ENCODE data around the gene RNMT. TPM values are rescaled to one million over a fixed set of nuclear protein-coding genes. Genes with fewer than 3 reads are reported as not detected.
A peak's percentile ranks its signal among the peaks of the same experiment; 100 is the strongest.

RNMT gene
- total RNA-seq, 2 experiments from 2014 or later = 17.3 to 35.6 TPM

GRCh38 chr18:13720123-13720522 is 6.3 kb upstream of the RNMT start:
- peaks cover 13% of the 10 kb centered on the region for H4K20me1 ChIP-seq (ENCODE audit: insufficient read depth, low read length)
- no peaks in the 10 kb centered on the region for H3K9me2 ChIP-seq (ENCODE audit: insufficient read depth, low read length)
- H3K36me3 ChIP-seq (ENCODE audit: insufficient read depth, low read length) = peaks cover 64% of the 10 kb centered on the region
- no peak for DNase-seq (ENCODE audit: low spot score)
- no peak overlapping the region for H3K4me2 ChIP-seq (ENCODE audit: low read length)
- CTCF ChIA-PET (ENCODE audit: unreplicated experiment) = no interaction called here
- no peak overlapping the region for H3K27ac ChIP-seq (ENCODE audit: low read depth, low read length, poor library complexity, severe bottlenecking)
- H3K79me2 ChIP-seq (ENCODE audit: insufficient read depth, low read depth, low read length) = peaks cover 99% of the 10 kb centered on the region
- TF ChIP-seq CTCF (conservative IDR thresholded peaks at IDR 0.05; ENCODE audit: low read length) (no peak), EZH2phosphoT487 (IDR thresholded peaks at IDR 0.05; ENCODE audit: borderline replicate concordance, low read depth, low read length) (no peak)
- peaks cover 14% of the 10 kb centered on the region for H3K4me1 ChIP-seq (ENCODE audit: insufficient read depth, low read length, poor library complexity, severe bottlenecking)
- H3K9me3 ChIP-seq (ENCODE audit: low read length) = peaks cover 14% of the 10 kb centered on the region; the same call in 1 of the 2 replicates
- no peak overlapping the region for H3K4me3 ChIP-seq (ENCODE audit: low read depth, low read length, poor library complexity, severe bottlenecking)
- no TSS peak for BruUV-seq (replicated peaks)
- intact Hi-C loops (cut with micrococcal nuclease; ENCODE audit: unreplicated experiment) = loop anchor here (5.0 kb wide), 1 partner anchor 103 kb away; no protein-coding TSS in a partner anchor
- H2AFZ ChIP-seq (ENCODE audit: low read length) = no peak overlapping the region
- POLR2A ChIA-PET = no interaction called here

GRCh38 chr18:13720847-13721246 is 5.6 kb upstream of the RNMT start:
- Histone ChIP-seq H3K79me2 (ENCODE audit: insufficient read depth, low read depth, low read length) (peaks cover 99% of the 10 kb centered on the region), H3K9me3 (ENCODE audit: low read length) (peaks cover 14% of the 10 kb centered on the region; the same call in 1 of the 2 replicates), H3K27ac (ENCODE audit: low read depth, low read length, poor library complexity, severe bottlenecking) (no peak overlapping the region), H3K36me3 (ENCODE audit: insufficient read depth, low read length) (peaks cover 64% of the 10 kb centered on the region), H3K9me2 (ENCODE audit: insufficient read depth, low read length) (no peaks in the 10 kb centered on the region), H4K20me1 (ENCODE audit: insufficient read depth, low read length) (peaks cover 18% of the 10 kb centered on the region), H2AFZ (ENCODE audit: low read length) (no peak overlapping the region), H3K4me3 (ENCODE audit: low read depth, low read length, poor library complexity, severe bottlenecking) (no peak overlapping the region), H3K4me2 (ENCODE audit: low read length) (no peak overlapping the region), H3K4me1 (ENCODE audit: insufficient read depth, low read length, poor library complexity, severe bottlenecking) (peaks cover 16% of the 10 kb centered on the region)
- no peak for DNase-seq (ENCODE audit: low spot score)
- intact Hi-C loops (cut with micrococcal nuclease; ENCODE audit: unreplicated experiment) = loop anchor here (5.0 kb wide), 1 partner anchor 104 kb away; no protein-coding TSS in a partner anchor
- no TSS peak for BruUV-seq (replicated peaks)
- ChIA-PET POLR2A (interaction anchor here (0.9 kb wide), 1 partner anchor 13 kb away, joined by 3 read pairs; no protein-coding TSS in a partner anchor), CTCF (ENCODE audit: unreplicated experiment) (no interaction called here)
- TF ChIP-seq CTCF (conservative IDR thresholded peaks at IDR 0.05; ENCODE audit: low read length) = no peak
- no peak for TF ChIP-seq EZH2phosphoT487 (IDR thresholded peaks at IDR 0.05; ENCODE audit: borderline replicate concordance, low read depth, low read length)

GRCh38 chr18:13725566-13726231 is 774 bp upstream of the RNMT start:
- peak overlapping the region; percentile 45; the same call in 1 of the 2 replicates for H2AFZ ChIP-seq (ENCODE audit: low read length)
- POLR2A ChIA-PET = interaction anchor here (0.5 to 1.7 kb wide), 4 partner anchors 8 to 113 kb away, joined by 3 to 8 read pairs (median 4); no protein-coding TSS in a partner anchor
- H3K27ac ChIP-seq (ENCODE audit: low read depth, low read length, poor library complexity, severe bottlenecking) = peak overlapping the region; percentile 9
- H3K79me2 ChIP-seq (ENCODE audit: insufficient read depth, low read depth, low read length) = peaks cover 95% of the 10 kb centered on the region
- H3K36me3 ChIP-seq (ENCODE audit: insufficient read depth, low read length) = peaks cover 22% of the 10 kb centered on the region
- H3K4me1 ChIP-seq (ENCODE audit: insufficient read depth, low read length, poor library complexity, severe bottlenecking) = peaks cover 23% of the 10 kb centered on the region
- H3K9me3 ChIP-seq (ENCODE audit: low read length) = no peaks in the 10 kb centered on the region
- BruUV-seq (replicated peaks) = TSS peak; percentile 65
- no peak for TF ChIP-seq CTCF (conservative IDR thresholded peaks at IDR 0.05; ENCODE audit: low read length)
- TF ChIP-seq EZH2phosphoT487 (IDR thresholded peaks at IDR 0.05; ENCODE audit: borderline replicate concordance, low read depth, low read length) = no peak
- intact Hi-C loops (cut with micrococcal nuclease; ENCODE audit: unreplicated experiment) = loop anchor here (5.0 kb wide), 1 partner anchor 168 kb away; no protein-coding TSS in a partner anchor
- no peak for DNase-seq (ENCODE audit: low spot score)
- H4K20me1 ChIP-seq (ENCODE audit: insufficient read depth, low read length) = peaks cover 18% of the 10 kb centered on the region
- H3K4me2 ChIP-seq (ENCODE audit: low read length) = peak overlapping the region; percentile 91
- H3K9me2 ChIP-seq (ENCODE audit: insufficient read depth, low read length) = no peaks in the 10 kb centered on the region
- CTCF ChIA-PET (ENCODE audit: unreplicated experiment) = interaction anchor here (0.6 kb wide), 2 partner anchors 12 to 305 kb away, joined by 4 read pairs; no protein-coding TSS in a partner anchor
- H3K4me3 ChIP-seq (ENCODE audit: low read depth, low read length, poor library complexity, severe bottlenecking) = peak overlapping the region; percentile 82
